ENCODE results near the gene PGLYRP3.

DNA sequence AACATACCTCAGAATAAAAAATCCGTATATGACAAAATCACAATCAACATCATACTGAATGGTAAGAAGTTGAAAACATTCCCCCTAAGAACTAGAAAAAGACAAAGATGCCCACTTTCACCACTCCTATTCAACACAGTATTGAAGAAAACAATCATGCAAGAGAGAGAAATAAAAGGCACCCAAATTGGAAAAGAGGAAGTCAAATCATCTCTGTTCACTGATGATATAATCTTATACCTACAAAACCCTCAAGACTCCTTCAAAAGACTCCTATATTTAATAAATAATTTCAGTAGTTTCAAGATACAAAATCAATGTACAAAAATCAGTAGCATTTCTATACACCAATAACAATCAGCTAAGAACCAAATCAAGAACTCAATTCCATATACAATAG is 21.1 kb upstream of the PGLYRP3 start:
- TF ChIP-seq, protein P1, sequence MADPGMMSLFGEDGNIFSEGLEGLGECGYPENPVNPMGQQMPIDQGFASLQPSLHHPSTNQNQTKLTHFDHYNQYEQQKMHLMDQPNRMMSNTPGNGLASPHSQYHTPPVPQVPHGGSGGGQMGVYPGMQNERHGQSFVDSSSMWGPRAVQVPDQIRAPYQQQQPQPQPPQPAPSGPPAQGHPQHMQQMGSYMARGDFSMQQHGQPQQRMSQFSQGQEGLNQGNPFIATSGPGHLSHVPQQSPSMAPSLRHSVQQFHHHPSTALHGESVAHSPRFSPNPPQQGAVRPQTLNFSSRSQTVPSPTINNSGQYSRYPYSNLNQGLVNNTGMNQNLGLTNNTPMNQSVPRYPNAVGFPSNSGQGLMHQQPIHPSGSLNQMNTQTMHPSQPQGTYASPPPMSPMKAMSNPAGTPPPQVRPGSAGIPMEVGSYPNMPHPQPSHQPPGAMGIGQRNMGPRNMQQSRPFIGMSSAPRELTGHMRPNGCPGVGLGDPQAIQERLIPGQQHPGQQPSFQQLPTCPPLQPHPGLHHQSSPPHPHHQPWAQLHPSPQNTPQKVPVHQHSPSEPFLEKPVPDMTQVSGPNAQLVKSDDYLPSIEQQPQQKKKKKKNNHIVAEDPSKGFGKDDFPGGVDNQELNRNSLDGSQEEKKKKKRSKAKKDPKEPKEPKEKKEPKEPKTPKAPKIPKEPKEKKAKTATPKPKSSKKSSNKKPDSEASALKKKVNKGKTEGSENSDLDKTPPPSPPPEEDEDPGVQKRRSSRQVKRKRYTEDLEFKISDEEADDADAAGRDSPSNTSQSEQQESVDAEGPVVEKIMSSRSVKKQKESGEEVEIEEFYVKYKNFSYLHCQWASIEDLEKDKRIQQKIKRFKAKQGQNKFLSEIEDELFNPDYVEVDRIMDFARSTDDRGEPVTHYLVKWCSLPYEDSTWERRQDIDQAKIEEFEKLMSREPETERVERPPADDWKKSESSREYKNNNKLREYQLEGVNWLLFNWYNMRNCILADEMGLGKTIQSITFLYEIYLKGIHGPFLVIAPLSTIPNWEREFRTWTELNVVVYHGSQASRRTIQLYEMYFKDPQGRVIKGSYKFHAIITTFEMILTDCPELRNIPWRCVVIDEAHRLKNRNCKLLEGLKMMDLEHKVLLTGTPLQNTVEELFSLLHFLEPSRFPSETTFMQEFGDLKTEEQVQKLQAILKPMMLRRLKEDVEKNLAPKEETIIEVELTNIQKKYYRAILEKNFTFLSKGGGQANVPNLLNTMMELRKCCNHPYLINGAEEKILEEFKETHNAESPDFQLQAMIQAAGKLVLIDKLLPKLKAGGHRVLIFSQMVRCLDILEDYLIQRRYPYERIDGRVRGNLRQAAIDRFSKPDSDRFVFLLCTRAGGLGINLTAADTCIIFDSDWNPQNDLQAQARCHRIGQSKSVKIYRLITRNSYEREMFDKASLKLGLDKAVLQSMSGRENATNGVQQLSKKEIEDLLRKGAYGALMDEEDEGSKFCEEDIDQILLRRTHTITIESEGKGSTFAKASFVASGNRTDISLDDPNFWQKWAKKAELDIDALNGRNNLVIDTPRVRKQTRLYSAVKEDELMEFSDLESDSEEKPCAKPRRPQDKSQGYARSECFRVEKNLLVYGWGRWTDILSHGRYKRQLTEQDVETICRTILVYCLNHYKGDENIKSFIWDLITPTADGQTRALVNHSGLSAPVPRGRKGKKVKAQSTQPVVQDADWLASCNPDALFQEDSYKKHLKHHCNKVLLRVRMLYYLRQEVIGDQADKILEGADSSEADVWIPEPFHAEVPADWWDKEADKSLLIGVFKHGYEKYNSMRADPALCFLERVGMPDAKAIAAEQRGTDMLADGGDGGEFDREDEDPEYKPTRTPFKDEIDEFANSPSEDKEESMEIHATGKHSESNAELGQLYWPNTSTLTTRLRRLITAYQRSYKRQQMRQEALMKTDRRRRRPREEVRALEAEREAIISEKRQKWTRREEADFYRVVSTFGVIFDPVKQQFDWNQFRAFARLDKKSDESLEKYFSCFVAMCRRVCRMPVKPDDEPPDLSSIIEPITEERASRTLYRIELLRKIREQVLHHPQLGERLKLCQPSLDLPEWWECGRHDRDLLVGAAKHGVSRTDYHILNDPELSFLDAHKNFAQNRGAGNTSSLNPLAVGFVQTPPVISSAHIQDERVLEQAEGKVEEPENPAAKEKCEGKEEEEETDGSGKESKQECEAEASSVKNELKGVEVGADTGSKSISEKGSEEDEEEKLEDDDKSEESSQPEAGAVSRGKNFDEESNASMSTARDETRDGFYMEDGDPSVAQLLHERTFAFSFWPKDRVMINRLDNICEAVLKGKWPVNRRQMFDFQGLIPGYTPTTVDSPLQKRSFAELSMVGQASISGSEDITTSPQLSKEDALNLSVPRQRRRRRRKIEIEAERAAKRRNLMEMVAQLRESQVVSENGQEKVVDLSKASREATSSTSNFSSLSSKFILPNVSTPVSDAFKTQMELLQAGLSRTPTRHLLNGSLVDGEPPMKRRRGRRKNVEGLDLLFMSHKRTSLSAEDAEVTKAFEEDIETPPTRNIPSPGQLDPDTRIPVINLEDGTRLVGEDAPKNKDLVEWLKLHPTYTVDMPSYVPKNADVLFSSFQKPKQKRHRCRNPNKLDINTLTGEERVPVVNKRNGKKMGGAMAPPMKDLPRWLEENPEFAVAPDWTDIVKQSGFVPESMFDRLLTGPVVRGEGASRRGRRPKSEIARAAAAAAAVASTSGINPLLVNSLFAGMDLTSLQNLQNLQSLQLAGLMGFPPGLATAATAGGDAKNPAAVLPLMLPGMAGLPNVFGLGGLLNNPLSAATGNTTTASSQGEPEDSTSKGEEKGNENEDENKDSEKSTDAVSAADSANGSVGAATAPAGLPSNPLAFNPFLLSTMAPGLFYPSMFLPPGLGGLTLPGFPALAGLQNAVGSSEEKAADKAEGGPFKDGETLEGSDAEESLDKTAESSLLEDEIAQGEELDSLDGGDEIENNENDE (IDR thresholded peaks at IDR 0.05; ENCODE audit: insufficient replicate concordance, low read length): no peak
- TF ChIP-seq ATF2 (IDR thresholded peaks at IDR 0.05; ENCODE audit: low read length) (no peak), RAD21 (IDR thresholded peaks at IDR 0.05 in 1 of 2, conservative IDR thresholded peaks at IDR 0.05 in 1 of 2; ENCODE audit: low read depth in 2 of 2, low read length in 2 of 2) (no peak), ASH2L (IDR thresholded peaks at IDR 0.05; ENCODE audit: low read length) (no peak), RNF2 (IDR thresholded peaks at IDR 0.05; ENCODE audit: borderline replicate concordance, low read depth, low read length, missing control alignments, poor library complexity, severe bottlenecking) (no peak), CTCF (IDR thresholded peaks at IDR 0.05; ENCODE audit: control extremely low read depth in 1 of 3, insufficient read depth in 1 of 3, low read depth in 1 of 3, low read length in 3 of 3) (no peak), POLR2AphosphoS5 (IDR thresholded peaks at IDR 0.05; ENCODE audit: low read depth, low read length) (no peak), JUND (IDR thresholded peaks at IDR 0.05; ENCODE audit: low read length) (no peak), POLR2A (IDR thresholded peaks at IDR 0.05; ENCODE audit: control extremely low read depth in 1 of 2, low read depth in 2 of 2, low read length in 2 of 2) (no peak)

Data from H1 (cell line).